ENCODE data around the gene PRDX5.

The PRDX5 gene

GRCh38 chr11:64349404-64349803, 31.5 kb downstream of the PRDX5 start:
- no peak for DNase-seq

- no peak for DNase-seq
These were observed 33.3 kb downstream of the PRDX5 start for GRCh38 chr11:64351136-64351631.

- DNase-seq = no peak
These were observed 34.4 kb downstream of the PRDX5 start for GRCh38 chr11:64352099-64352994.

- no peak for DNase-seq
These were observed 35.2 kb downstream of the PRDX5 start for GRCh38 chr11:64352995-64353714.

GRCh38 chr11:64353715-64354506, 36.0 kb downstream of the PRDX5 start:
- DNase-seq = no peak

GRCh38 chr11:64355078-64355940, 37.4 kb downstream of the PRDX5 start:
- DNase-seq = peak; percentile 68

GRCh38 chr11:64356498-64357411, 38.8 kb downstream of the PRDX5 start:
- no peak for DNase-seq

GRCh38 chr11:64357446-64357845, 39.5 kb downstream of the PRDX5 start:
- no peak for DNase-seq

- DNase-seq = no peak
These were observed 40.1 kb downstream of the PRDX5 start for GRCh38 chr11:64357904-64358535.

- no peak for DNase-seq
These were observed 40.6 kb downstream of the PRDX5 start for GRCh38 chr11:64358536-64358906.

GRCh38 chr11:64358907-64359711, 41.2 kb downstream of the PRDX5 start, which contains the start of gene RPS6KA4:
TSS of gene RPS6KA4 (plus strand) at chr11:64359162. CDS start at chr11:64359236, 74 bp downstream.
- DNase-seq = peak; percentile 39

- no peak for DNase-seq
These were observed 42.0 kb downstream of the PRDX5 start for GRCh38 chr11:64359712-64360445.

- DNase-seq = no peak
These were observed 42.6 kb downstream of the PRDX5 start for GRCh38 chr11:64360448-64360921.

- DNase-seq = no peak
These were observed 43.7 kb downstream of the PRDX5 start for GRCh38 chr11:64361659-64362058.

- DNase-seq = no peak
These were observed 44.4 kb downstream of the PRDX5 start for GRCh38 chr11:64362339-64362738.

GRCh38 chr11:64364435-64364834, 46.5 kb downstream of the PRDX5 start:
- no peak for DNase-seq

GRCh38 chr11:64364911-64365310, 47.0 kb downstream of the PRDX5 start:
- no peak for DNase-seq

GRCh38 chr11:64366751-64367150, 48.8 kb downstream of the PRDX5 start:
- DNase-seq = no peak
